T-helper 17 cell (primary cell): ENCODE results near the gene PLSCR3. TPM values are rescaled to one million over a fixed set of nuclear protein-coding genes. Genes with fewer than 3 reads are reported as not detected.

ENCODE experiments used
- ATAC-seq: fragments of 150-1000 bp; cut with Tn5 transposase; 2 replicates; pipeline ENCODE4 v1.10.0; 2021; ENCODE audit warnings: mild to moderate bottlenecking, moderate library complexity
- DNase-seq, 3 donors: peaks; one replicate each; pipeline versions ENCODE4 v3.0.0 to v3.0.0-alpha.2; 2020 to 2021
- H3K9me3 ChIP-seq: one replicate; pipeline ENCODE4 v1.7.0; 2013; ENCODE audit warnings: low read length, mild to moderate bottlenecking; ENCODE audit not compliant: control insufficient read depth, poor library complexity, severe bottlenecking
- H3K27ac Mint-ChIP-seq: one replicate; pipeline ENCODE4 v1.8.0; 2022; ENCODE audit warnings: mild to moderate bottlenecking, moderate library complexity, mixed read lengths
- H3K27me3 Mint-ChIP-seq: one replicate; pipeline ENCODE4 v1.8.0; 2022; ENCODE audit warnings: mixed read lengths
- H3K36me3 Mint-ChIP-seq: one replicate; pipeline ENCODE4 v1.8.0; 2022; ENCODE audit warnings: low read depth, mixed read lengths
- H3K4me1 Mint-ChIP-seq: one replicate; pipeline ENCODE4 v1.8.0; 2022; ENCODE audit warnings: mild to moderate bottlenecking, mixed read lengths
- H3K4me3 Mint-ChIP-seq: one replicate; pipeline ENCODE4 v1.8.0; 2022; ENCODE audit warnings: mild to moderate bottlenecking, moderate library complexity, mixed read lengths
- total RNA-seq, 4 donors: library from RNA in 2 of 4; stranded (reverse) in 2 of 4; gene quantifications; one replicate each; pipeline ENCODE4 v1.2.3 and lab custom pipeline; 2022 to 2026

PLSCR3 gene
- total RNA-seq, 2 donors from 2014 or later: 120 to 126 TPM

DNA sequence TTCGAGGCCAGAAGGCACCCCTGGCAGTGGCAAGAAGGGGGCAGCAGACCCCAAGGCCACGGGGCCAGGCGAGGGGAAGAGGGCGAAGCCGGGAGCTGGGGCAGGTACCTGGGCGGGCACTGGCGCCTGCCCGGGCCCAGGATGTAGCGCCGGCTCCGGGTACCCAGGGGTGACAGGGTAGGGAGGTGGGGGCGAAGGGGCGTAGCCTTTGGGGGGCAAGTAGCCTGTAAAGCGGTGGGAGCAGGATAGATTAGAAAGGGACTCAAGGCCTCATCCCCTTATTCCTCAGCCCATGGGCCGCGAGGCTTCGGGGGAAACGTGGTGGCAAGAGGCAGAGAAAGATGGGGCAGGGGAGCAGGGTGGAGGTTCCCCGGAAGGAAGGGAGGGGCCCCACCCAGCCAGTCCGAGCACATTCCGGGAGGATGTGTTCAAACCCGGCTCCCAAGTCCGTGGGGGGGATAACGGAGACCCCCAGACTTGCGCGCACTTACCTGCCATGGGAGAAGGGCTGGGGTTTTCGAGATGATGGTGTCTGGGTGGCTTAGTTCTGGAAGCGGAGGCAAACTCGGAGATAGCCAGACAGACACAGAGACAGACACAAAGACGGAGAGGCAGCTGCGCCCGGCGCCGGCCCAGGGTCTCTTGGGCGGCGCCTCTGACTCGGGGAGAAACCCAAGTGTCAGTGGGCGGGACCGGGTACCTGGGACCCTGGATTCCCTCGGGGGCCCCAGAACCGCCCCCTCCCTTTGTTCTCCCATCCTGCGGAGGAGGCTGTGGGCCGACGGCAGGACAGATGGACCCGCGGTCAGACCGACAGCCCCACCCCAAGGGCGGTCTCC is 493 bp downstream of the PLSCR3 start:
- DNase-seq (peak; percentile 61 to 76 (median 68)), ATAC-seq (peak; percentile 81)
- Mint-ChIP-seq H3K27me3 (no peaks in the 10 kb centered on the region), H3K27ac (peak overlapping the region; percentile 93), H3K4me1 (peaks cover 33% of the 10 kb centered on the region), H3K4me3 (peak overlapping the region; percentile 95), H3K36me3 (peaks cover 2% of the 10 kb centered on the region)
- H3K9me3 ChIP-seq: no peaks in the 10 kb centered on the region

DNA sequence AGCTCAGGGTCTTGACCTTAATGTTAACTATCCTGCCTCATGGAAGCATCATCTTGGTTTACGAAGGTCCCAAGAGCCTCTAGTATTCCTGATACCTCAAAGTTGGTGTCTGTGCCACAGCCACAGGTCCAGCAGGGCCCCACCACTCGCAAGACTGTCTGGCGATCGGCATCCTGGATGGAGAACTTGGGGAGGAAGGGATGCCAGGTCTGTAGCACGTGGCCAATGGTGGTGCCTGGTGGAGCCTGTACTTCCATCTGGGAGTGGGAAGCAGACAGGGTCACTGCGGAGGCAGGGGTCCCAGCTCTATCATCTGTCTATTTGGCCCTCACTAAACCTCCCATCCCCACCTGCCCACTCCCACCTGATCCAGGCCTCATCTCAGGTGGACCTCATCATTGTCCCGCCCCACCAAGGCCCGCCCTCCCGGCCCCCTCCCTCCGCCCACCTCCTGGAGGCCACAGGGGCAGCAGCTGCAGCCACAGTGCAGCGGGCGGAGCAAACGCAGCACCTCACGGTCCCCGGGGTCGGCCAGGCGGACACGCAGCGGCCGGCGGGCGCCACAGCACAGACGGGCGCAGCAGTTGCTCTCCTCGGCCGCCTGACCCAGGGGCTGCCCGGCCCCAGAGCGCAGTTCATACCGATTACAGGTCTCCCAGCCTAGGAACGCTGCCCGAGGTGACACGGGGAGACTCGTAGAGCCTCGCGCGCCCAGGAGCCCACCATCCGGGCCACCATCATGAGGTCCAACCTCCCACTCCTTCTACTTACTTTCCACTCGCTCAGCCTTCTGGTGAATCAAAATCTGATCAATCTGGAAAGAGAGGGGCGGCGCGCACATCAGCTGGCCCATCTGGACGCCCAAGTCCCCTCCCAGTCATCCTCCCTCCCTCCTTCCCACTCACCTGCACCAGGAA is 1.4 kb downstream of the PLSCR3 start:
- Mint-ChIP-seq H3K4me1 (peaks cover 33% of the 10 kb centered on the region), H3K4me3 (peak overlapping the region; percentile 95), H3K36me3 (peaks cover 2% of the 10 kb centered on the region), H3K27me3 (no peaks in the 10 kb centered on the region), H3K27ac (peak overlapping the region; percentile 47)
- DNase-seq (no peak), ATAC-seq (no peak)
- no peaks in the 10 kb centered on the region for H3K9me3 ChIP-seq

DNA sequence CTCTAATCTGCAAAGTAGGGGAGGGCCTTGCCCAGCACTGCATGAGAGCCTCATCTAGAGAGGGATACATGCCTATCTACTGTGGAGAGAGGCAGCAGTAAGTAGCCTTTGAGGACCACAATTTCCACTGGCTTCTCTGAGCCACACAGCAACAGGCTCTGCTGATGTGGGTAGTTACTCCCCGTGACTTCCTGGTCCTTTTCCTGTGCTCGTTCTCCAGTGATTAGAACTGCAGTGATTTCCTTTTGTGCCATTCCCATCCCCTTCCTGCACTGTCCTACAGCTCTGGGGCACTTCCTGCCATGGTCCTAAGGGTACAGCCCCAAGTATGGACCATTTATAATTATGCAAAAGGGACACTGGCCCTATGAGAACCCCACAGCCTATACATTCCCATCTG is 3.0 kb downstream of the PLSCR3 start:
- Mint-ChIP-seq H3K4me1 (peaks cover 38% of the 10 kb centered on the region), H3K27me3 (no peaks in the 10 kb centered on the region), H3K4me3 (peak overlapping the region; percentile 80), H3K27ac (no peak overlapping the region), H3K36me3 (peaks cover 2% of the 10 kb centered on the region)
- no peaks in the 10 kb centered on the region for H3K9me3 ChIP-seq
- ATAC-seq: no peak
- no peak for DNase-seq

DNA sequence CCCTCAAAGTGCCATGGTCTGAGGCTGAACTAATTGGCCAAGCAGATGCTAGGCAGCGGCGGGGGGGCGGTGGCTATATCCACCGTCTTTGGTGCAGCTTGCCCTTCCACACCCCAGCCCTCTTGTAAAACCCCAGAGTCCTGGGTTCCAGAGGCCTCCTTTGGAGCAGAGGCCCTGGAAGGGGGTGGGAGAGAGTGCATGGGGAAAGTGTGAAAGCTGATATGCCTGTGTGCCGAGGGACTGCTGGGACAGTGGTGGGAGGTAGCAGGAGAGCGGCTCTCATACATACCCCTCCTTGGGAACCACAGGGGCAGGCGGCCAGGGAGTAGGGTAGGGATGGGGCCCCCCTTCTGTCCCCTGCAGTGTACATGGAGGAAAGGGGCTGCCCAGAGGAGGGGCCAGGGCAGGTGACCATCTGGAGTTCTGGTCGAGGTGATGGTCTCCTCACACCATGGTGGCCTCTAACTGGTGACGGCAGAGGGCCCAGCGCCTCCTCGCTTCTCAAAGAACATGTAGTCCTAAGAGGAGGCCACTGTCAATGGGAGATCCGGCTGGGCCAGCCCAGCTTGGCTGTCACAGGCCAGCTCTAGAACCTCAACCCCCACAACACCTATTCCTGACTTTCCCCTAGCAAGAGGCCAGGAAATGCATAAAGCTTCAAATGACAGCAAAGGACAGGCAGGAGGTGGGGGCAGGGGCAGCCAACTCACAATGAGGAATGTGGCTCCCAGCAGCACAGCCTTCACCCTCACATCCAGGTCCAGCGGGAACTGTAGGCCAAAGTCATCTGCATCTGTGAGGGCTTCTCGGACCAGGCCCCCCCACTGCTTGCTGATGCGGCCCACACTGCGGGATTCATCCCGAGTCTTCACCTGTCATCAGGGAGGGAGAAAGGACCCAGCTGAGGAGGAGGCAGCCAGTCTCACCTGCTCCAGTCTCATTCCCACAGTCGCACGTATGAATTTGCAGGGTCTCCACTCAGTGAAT is 4.1 kb downstream of the PLSCR3 start:
- DNase-seq (no peak), ATAC-seq (no peak)
- H3K9me3 ChIP-seq: no peaks in the 10 kb centered on the region
- H3K4me3 Mint-ChIP-seq: no peak overlapping the region
- H3K27ac Mint-ChIP-seq: peak overlapping the region; percentile 43
- H3K27me3 Mint-ChIP-seq: no peaks in the 10 kb centered on the region
- peaks cover 38% of the 10 kb centered on the region for H3K4me1 Mint-ChIP-seq
- H3K36me3 Mint-ChIP-seq: peaks cover 5% of the 10 kb centered on the region

DNA sequence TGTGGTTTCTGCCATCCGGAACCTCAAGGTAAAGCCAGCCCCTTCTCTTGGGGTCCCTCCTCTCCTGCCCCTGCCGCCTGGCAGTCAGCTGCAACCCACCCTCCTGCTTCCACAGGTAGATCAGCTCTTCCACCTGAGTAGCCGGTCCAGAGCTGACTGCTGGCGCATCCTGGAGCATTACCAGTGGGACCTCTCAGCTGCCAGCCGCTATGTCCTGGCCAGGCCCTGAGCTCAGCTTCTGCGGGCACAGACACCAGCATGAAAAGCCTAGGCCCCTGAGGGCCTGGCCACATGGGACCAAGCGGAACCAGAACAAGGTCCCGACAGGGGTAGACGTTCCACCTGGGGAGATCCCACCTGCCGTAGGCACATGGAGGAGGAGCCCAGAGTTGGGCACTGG is 5.5 kb downstream of the PLSCR3 start:
- H3K27me3 Mint-ChIP-seq: no peaks in the 10 kb centered on the region
- DNase-seq (no peak), ATAC-seq (no peak)
- no peak overlapping the region for H3K4me3 Mint-ChIP-seq
- peaks cover 38% of the 10 kb centered on the region for H3K4me1 Mint-ChIP-seq
- no peak overlapping the region for H3K27ac Mint-ChIP-seq
- no peaks in the 10 kb centered on the region for H3K9me3 ChIP-seq
- H3K36me3 Mint-ChIP-seq: peaks cover 5% of the 10 kb centered on the region

DNA sequence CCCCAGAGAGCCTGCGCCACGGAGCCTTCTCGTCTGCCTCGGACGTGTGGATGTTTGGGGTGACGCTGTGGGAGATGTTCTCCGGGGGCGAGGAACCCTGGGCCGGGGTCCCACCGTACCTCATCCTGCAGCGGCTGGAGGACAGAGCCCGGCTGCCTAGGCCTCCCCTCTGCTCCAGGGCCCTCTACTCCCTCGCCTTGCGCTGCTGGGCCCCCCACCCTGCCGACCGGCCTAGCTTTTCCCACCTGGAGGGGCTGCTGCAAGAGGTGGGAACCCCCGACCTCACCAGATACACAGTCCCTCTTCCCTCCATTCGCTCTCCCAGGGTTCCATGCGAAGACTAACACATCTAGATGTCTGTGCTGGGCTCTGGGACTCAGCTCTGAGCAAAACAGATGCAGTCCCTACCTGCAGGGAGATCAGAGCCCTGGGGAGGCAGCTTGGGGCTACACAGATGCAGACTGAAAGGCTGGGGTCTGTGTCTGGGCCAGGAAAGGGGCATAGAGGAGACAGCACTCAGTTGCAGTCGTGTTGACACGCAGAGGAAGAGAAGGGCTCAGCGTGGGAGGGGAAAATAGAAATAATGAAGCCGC is 9.7 kb downstream of the PLSCR3 start:
- peaks cover 28% of the 10 kb centered on the region for H3K27me3 Mint-ChIP-seq

DNA sequence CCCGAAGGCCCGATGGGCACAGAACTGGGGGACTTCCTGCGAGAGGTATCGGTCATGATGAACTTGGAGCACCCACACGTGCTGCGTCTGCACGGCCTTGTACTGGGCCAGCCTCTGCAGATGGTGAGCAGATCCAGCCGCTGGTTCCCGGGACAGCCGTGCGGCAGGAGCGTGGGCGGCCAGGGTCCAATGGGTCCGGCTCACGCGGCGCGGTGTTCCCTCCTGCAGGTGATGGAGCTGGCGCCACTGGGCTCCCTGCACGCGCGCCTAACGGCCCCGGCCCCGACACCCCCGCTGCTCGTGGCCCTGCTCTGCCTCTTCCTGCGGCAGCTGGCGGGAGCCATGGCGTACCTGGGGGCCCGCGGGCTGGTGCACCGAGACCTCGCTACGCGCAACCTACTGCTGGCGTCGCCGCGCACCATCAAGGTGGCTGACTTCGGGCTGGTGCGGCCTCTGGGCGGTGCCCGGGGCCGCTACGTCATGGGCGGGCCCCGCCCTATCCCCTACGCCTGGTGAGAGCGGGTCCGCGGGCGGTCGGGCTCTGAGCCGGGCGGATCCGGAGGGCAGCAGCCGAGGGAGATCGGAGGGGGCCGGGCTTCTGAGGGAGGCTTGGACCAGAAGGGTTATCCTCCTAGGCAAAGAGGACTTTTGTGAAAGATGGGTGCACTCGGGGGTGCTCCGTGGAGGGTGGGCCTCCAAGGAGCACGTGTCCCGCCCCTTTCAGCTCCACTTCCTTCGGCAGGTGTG is 10.4 kb downstream of the PLSCR3 start:
- ATAC-seq (peak; percentile 97), DNase-seq (peak; percentile 66 to 76 (median 75))
- Mint-ChIP-seq H3K4me1 (peaks cover 16% of the 10 kb centered on the region), H3K27ac (peak overlapping the region; percentile 86), H3K4me3 (peak overlapping the region; percentile 85), H3K36me3 (peaks cover 6% of the 10 kb centered on the region), H3K27me3 (peaks cover 35% of the 10 kb centered on the region)
- no peaks in the 10 kb centered on the region for H3K9me3 ChIP-seq

More for the DNA sequence above, 9.7 kb downstream of the PLSCR3 start:
- ATAC-seq: no peak
- DNase-seq: no peak
- H3K9me3 ChIP-seq: no peaks in the 10 kb centered on the region
- H3K4me3 Mint-ChIP-seq: peak overlapping the region; percentile 85
- H3K36me3 Mint-ChIP-seq: peaks cover 6% of the 10 kb centered on the region
- H3K4me1 Mint-ChIP-seq: peaks cover 16% of the 10 kb centered on the region
- H3K27ac Mint-ChIP-seq: peak overlapping the region; percentile 86

DNA sequence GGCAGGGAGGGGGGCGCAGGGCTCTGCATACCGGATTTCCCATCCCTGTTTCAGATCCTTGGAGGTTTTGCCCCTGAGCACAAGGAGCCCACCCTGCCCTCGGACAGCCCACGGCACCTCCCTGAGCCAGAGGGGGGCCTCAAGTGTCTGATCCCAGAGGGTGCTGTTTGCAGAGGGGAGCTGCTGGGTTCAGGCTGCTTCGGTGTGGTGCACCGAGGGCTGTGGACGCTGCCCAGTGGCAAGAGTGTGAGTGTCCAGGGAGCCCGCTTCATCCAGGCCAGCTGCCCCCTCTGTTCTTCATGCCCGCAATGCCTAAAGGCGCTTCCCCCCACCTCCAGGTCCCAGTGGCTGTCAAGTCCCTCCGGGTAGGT is 11.0 kb downstream of the PLSCR3 start:
- H3K27ac Mint-ChIP-seq: no peak overlapping the region
- H3K4me1 Mint-ChIP-seq: peaks cover 16% of the 10 kb centered on the region
- H3K4me3 Mint-ChIP-seq: peak overlapping the region; percentile 85
- no peaks in the 10 kb centered on the region for H3K9me3 ChIP-seq
- DNase-seq (no peak), ATAC-seq (no peak)
- H3K36me3 Mint-ChIP-seq: peaks cover 6% of the 10 kb centered on the region
- peaks cover 35% of the 10 kb centered on the region for H3K27me3 Mint-ChIP-seq

DNA sequence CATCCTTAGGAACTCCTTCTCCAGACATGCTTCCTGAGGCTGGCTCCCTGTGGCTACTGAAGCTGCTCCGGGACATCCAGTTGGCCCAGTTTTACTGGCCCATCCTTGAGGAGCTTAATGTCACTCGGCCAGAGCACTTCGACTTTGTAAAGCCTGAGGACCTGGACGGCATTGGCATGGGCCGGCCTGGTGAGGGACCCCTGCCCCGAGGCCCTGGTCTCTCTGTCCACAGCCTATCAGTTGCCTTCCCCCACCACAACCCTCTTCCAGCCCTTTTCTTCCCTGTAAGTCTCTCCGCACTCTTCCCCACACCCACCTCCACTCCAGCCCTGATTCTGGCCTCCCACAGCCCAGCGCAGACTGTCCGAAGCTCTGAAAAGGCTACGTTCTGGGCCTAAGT is 11.4 kb downstream of the PLSCR3 start:
- DNase-seq (no peak), ATAC-seq (no peak)
- Mint-ChIP-seq H3K27ac (no peak overlapping the region), H3K4me1 (peaks cover 16% of the 10 kb centered on the region), H3K36me3 (peaks cover 6% of the 10 kb centered on the region), H3K4me3 (no peak overlapping the region), H3K27me3 (peaks cover 37% of the 10 kb centered on the region)
- H3K9me3 ChIP-seq: no peaks in the 10 kb centered on the region

DNA sequence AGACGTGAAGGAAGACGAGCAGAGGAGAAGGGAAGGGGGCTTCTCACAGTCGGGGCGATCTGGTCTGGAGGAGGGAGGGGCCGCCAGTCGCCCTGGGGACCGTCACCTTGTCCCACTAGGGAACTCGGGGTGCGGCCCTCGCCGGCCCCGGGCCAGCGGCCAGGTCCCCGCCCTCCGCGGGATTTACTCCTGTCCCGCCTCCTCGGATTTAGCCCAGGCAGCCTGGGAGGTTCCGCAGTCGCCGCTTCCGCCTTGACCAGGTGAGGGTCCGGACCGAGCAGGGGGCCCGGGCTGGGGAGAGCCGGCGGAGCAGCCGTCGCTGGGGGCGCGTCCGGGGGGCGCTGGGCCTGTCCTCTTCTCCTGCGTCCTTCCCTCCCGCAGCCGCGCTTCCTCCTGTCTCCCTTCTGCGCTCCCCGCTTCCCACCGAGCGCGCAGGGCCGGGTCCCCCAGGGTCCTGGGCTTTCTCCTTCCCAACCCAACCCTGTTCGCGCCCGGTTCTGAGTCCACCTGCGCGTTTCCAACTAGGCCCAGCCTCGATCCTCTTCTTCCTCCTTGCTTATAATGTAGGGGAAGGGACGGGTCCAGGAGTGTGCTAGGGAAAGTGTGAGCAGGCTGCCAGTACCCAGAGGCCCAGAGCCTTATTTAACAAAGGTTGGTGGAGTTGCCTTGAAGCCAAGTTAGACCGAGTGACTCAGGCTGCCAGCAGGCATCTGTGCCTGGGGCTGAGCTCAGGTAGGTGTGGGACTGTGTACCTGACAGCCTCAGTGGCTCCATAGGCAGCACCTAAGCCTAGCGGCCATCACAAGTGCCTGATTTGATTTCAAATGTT is 13.3 kb downstream of the PLSCR3 start, which contains the start of gene TNK1:
Gene TNK1 (plus strand): TSS at position 235 of the 829 bp plus-strand sequence. CDS start 1,838 bp downstream, outside the sequence.
- ATAC-seq (no peak), DNase-seq (no peak)
- H3K4me3 Mint-ChIP-seq: no peak within 1 kb of the TSS
- no peaks in the 10 kb centered on the region for H3K9me3 ChIP-seq
- peaks cover 13% of the 10 kb centered on the region for H3K4me1 Mint-ChIP-seq
- peaks cover 6% of the 10 kb centered on the region for H3K36me3 Mint-ChIP-seq
- peaks cover 39% of the 10 kb centered on the region for H3K27me3 Mint-ChIP-seq
- no peak within 1 kb of the TSS for H3K27ac Mint-ChIP-seq

DNA sequence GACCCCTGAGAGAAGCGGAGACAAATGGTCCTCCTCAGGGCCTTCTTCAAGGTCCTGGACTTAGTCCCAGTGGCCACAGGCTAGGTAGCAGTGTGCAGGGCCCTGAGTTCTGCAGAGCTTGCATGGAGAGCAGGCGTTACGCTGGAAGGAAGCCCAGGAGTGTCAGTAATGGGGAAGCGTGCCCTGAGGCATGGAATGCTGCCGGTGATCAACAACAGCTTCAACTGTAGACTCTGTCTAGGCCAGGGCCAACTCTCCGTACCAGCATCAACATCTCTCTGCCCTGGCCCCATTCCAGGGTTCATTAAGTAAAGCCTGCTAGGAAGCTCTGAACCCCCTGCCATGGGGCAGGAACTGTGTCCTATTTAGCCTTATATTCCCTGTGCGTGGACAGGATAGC is 14.0 kb downstream of the PLSCR3 start:
- DNase-seq: no peak
- no peaks in the 10 kb centered on the region for H3K9me3 ChIP-seq
- Mint-ChIP-seq H3K27me3 (peaks cover 39% of the 10 kb centered on the region), H3K4me3 (no peak overlapping the region), H3K4me1 (peaks cover 10% of the 10 kb centered on the region), H3K36me3 (peaks cover 3% of the 10 kb centered on the region), H3K27ac (no peak overlapping the region)
- no peak for ATAC-seq
